Stimulated activated CD8-positive, alpha-beta memory T cell treated with anti-CD3 and anti-CD28 coated beads, Interleukin-7, amount 100 ng/mL, for 48 hours (primary cell): ENCODE results near the gene RNF113B.

Experiments
- DNase-seq, 2 donors: peaks; one replicate each; pipeline ENCODE4 v3.0.0-alpha.2; 2020; ENCODE audit warnings: low read depth in 1 of 2; ENCODE audit errors: extremely low read depth in 1 of 2

The RNF113B gene

GRCh38 chr13:98176777-98177608 is at the start of gene RNF113B:
TSS of gene RNF113B (minus strand) at chr13:98177269. CDS start at chr13:98177236, 33 bp downstream.
- no peak for DNase-seq

- no peak for DNase-seq
These were observed 49.4 kb upstream of the RNF113B start for GRCh38 chr13:98226496-98226895.

- no peak for DNase-seq
These were observed 48.2 kb upstream of the RNF113B start for GRCh38 chr13:98225036-98225940.

- no peak for DNase-seq
These were observed 47.5 kb upstream of the RNF113B start for GRCh38 chr13:98224557-98224956.

GRCh38 chr13:98223741-98224140 is 46.7 kb upstream of the RNF113B start:
- DNase-seq, result no peak

- no peak for DNase-seq
These were observed 45.7 kb upstream of the RNF113B start for GRCh38 chr13:98222816-98223215.

GRCh38 chr13:98222081-98222554 is 45.0 kb upstream of the RNF113B start:
- DNase-seq, result no peak

GRCh38 chr13:98221234-98221633 is 44.2 kb upstream of the RNF113B start:
- no peak for DNase-seq

- DNase-seq, result no peak
These were observed 43.3 kb upstream of the RNF113B start for GRCh38 chr13:98220271-98220791.

GRCh38 chr13:98219685-98220084 is 42.6 kb upstream of the RNF113B start:
- no peak for DNase-seq

- DNase-seq, result no peak
These were observed 40.5 kb upstream of the RNF113B start for GRCh38 chr13:98217597-98217996.

- no peak for DNase-seq
These were observed 39.7 kb upstream of the RNF113B start for GRCh38 chr13:98216711-98217285.

GRCh38 chr13:98216135-98216565 is 39.1 kb upstream of the RNF113B start:
- DNase-seq, result no peak

- no peak for DNase-seq
These were observed 38.4 kb upstream of the RNF113B start for GRCh38 chr13:98215508-98215907.

GRCh38 chr13:98214707-98215106 is 37.6 kb upstream of the RNF113B start:
- no peak for DNase-seq

- DNase-seq, result no peak
These were observed 37.1 kb upstream of the RNF113B start for GRCh38 chr13:98214008-98214643.

- no peak for DNase-seq
These were observed 36.3 kb upstream of the RNF113B start for GRCh38 chr13:98213354-98213753.

GRCh38 chr13:98212763-98213162 is 35.7 kb upstream of the RNF113B start:
- DNase-seq, result no peak

- no peak for DNase-seq
These were observed 31.5 kb upstream of the RNF113B start for GRCh38 chr13:98208606-98209005.

- no peak for DNase-seq
These were observed 30.3 kb upstream of the RNF113B start for GRCh38 chr13:98207416-98207815.
